ENCODE results near the gene ADAM33. TPM values are rescaled to one million over a fixed set of nuclear protein-coding genes. Genes with fewer than 3 reads are reported as not detected.

ADAM33 gene
- polyA plus RNA-seq, 2 of the 4 experiments (the other 2 are of a cell fraction), result 0.08 to 0.14 TPM

DNA sequence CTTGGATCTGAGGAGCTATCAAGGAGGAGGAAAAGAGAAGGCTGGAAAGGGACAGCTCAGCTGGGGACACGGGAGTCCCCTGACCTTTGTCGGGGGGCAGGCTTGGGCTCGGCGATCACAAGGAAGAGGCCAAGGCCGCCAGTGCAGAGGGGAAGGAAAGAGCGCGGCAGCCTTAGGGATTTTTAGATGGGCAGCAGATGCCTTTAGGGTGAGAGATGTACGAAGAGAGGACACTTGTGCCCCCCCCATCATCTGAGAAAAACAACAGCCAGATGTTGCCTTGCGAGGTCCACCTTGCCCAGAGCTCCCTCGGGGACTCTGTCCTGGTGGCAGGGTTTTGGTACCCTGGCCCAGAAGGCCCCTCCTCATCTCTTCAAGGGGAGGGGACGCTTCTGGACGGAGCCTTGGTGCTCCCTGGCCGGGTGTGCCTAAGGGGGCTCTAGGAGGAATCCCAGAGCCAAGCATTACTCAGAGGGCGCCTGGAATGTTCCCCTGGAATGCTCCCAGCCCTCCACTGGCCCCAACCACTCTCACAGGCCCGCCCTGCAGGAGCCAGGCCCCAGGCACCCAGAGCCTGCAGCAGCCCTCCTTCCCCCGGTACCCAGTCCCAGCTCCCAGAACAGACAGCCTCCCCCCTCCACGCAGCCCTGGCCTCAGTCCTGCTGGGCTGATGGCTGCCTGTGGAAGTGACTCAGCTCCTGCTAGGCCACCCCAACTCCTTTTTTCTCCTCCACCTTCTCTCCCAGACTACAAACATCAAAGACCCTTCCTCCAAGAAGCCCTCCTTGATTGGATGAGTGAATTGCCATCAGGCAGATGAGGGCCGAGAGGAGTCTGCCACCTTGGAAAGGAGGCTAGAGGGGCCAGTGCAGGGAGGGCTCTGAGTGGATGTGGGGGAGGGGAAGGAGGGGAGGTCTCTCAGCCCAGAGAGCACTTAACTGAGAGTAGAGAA lies 1.8 kb downstream of the ADAM33 start:
- FAIRE-seq (no peak), DNase-seq (ENCODE audit: low read depth in 1 of 2, low spot score in 1 of 2) (no peak), ATAC-seq (no peak)
- 76% methylated on average over 18 of the region's 18 CpGs for WGBS (ENCODE audit: missing lambda C conversion rate)
- Histone ChIP-seq H3K4me3 (no peak overlapping the region), H3K9me3 (no peaks in the 10 kb centered on the region), H3K4me1 (peaks cover 25% of the 10 kb centered on the region; the same call in 2 of the 3 replicates), H3K27ac (peak overlapping the region in 1 of 2 experiments; percentile 31; a peak in 2 of 6 replicates), H3K4me2 (no peak overlapping the region)
- ChIA-PET POLR2A (interaction anchor here (1.0 kb wide), 2 partner anchors 88 to 101 kb away, joined by 3 to 4 read pairs; partner anchors contain the start of genes ADISSP and SPEF1), CTCF (interaction anchor here (0.6 to 61.5 kb wide), 7 partner anchors 13 to 405 kb away, joined by 3 to 2233 read pairs (median 4); partner anchors contain the start of genes ADISSP, GFRA4, HSPA12B and SIGLEC1)
- TF ChIP-seq KDM1A (IDR thresholded peaks at IDR 0.05; ENCODE audit: low read depth), result peak; percentile 32; the same call in 1 of the 2 replicates
- no peak for TF ChIP-seq ZSCAN20 (CRISPR knock-in tag; IDR thresholded peaks at IDR 0.05)
- TF ChIP-seq JUNB (IDR thresholded peaks at IDR 0.05), result no peak
- TF ChIP-seq, protein P1, sequence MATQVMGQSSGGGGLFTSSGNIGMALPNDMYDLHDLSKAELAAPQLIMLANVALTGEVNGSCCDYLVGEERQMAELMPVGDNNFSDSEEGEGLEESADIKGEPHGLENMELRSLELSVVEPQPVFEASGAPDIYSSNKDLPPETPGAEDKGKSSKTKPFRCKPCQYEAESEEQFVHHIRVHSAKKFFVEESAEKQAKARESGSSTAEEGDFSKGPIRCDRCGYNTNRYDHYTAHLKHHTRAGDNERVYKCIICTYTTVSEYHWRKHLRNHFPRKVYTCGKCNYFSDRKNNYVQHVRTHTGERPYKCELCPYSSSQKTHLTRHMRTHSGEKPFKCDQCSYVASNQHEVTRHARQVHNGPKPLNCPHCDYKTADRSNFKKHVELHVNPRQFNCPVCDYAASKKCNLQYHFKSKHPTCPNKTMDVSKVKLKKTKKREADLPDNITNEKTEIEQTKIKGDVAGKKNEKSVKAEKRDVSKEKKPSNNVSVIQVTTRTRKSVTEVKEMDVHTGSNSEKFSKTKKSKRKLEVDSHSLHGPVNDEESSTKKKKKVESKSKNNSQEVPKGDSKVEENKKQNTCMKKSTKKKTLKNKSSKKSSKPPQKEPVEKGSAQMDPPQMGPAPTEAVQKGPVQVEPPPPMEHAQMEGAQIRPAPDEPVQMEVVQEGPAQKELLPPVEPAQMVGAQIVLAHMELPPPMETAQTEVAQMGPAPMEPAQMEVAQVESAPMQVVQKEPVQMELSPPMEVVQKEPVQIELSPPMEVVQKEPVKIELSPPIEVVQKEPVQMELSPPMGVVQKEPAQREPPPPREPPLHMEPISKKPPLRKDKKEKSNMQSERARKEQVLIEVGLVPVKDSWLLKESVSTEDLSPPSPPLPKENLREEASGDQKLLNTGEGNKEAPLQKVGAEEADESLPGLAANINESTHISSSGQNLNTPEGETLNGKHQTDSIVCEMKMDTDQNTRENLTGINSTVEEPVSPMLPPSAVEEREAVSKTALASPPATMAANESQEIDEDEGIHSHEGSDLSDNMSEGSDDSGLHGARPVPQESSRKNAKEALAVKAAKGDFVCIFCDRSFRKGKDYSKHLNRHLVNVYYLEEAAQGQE (IDR thresholded peaks at IDR 0.05), result no peak
- TF ChIP-seq FOSL2 (IDR thresholded peaks at IDR 0.05), result no peak
- no peak for TF ChIP-seq FOSL2 (CRISPR knock-in tag; IDR thresholded peaks at IDR 0.05)
- TF ChIP-seq ZFP36 (IDR thresholded peaks at IDR 0.05; ENCODE audit: borderline replicate concordance, partially characterized antibody), result peak; percentile 88
- TF ChIP-seq HDAC2 (IDR thresholded peaks at IDR 0.05), result no peak
- no peak for TF ChIP-seq HEYL (CRISPR knock-in tag; IDR thresholded peaks at IDR 0.05)

- Histone ChIP-seq H3K4me1 (peaks cover 27% of the 10 kb centered on the region; the same call in 2 of the 3 replicates), H3K9me3 (no peaks in the 10 kb centered on the region), H3K4me3 (no peak overlapping the region), H3K4me2 (no peak overlapping the region), H3K27ac (no peak overlapping the region)
- POLR2A ChIA-PET, result interaction anchor here (0.6 to 1.0 kb wide), 3 partner anchors 88 to 107 kb away, joined by 3 to 4 read pairs (median 3); partner anchors contain the start of genes ADISSP and SPEF1
- no peak for TF ChIP-seq HDAC2 (IDR thresholded peaks at IDR 0.05)
- TF ChIP-seq FOSB (CRISPR knock-in tag; IDR thresholded peaks at IDR 0.05), result no peak
- no peak for TF ChIP-seq CTCF (IDR thresholded peaks at IDR 0.05)
- TF ChIP-seq PBX3 (IDR thresholded peaks at IDR 0.05), result no peak
- no peak for TF ChIP-seq SMC3 (IDR thresholded peaks at IDR 0.05)
- no peak for TF ChIP-seq JUN (IDR thresholded peaks at IDR 0.05)
- TF ChIP-seq CHD4 (IDR thresholded peaks at IDR 0.05; ENCODE audit: borderline replicate concordance), result no peak
- TF ChIP-seq BHLHE40 (IDR thresholded peaks at IDR 0.05; ENCODE audit: low read depth, low read length), result no peak
- no peak for TF ChIP-seq HES2 (IDR thresholded peaks at IDR 0.05)
- no peak for TF ChIP-seq USF2 (IDR thresholded peaks at IDR 0.05)
- TF ChIP-seq MYC (IDR thresholded peaks at IDR 0.05; ENCODE audit: borderline replicate concordance, low read length), result no peak
- no peak for TF ChIP-seq RCOR1 (IDR thresholded peaks at IDR 0.05; ENCODE audit: low read depth, low read length)
- TF ChIP-seq KDM5A (IDR thresholded peaks at IDR 0.05), result no peak
- TF ChIP-seq POLR2AphosphoS2 (conservative IDR thresholded peaks at IDR 0.05; ENCODE audit: low read length), result no peak
- no peak for TF ChIP-seq HOXA7 (CRISPR knock-in tag; IDR thresholded peaks at IDR 0.05)
- TF ChIP-seq HOXB5 (CRISPR knock-in tag; IDR thresholded peaks at IDR 0.05), result no peak
- no peak for TF ChIP-seq CBX2 (IDR thresholded peaks at IDR 0.05; ENCODE audit: borderline replicate concordance, low read depth)
- WGBS (ENCODE audit: missing lambda C conversion rate), result 79% methylated on average over 14 of the region's 14 CpGs
- CTCF ChIA-PET, result interaction anchor here (0.6 to 61.5 kb wide), 10 partner anchors 14 to 406 kb away, joined by 3 to 2233 read pairs (median 8); partner anchors contain the start of genes ADISSP, CENPB, GFRA4 and HSPA12B
- DNase-seq (ENCODE audit: low read depth in 1 of 2, low spot score in 1 of 2), result no peak
- ATAC-seq, result no peak
- no peak for FAIRE-seq
Measured at GRCh38 chr20:3678856-3679720, 2.7 kb downstream of the ADAM33 start.

Measured in A549 (cell line).